Stimulated activated CD4-positive, alpha-beta T cell treated with anti-CD3 and anti-CD28 coated beads, TNF-alpha, amount 100 ng/mL, for 48 hours (primary cell): ENCODE measurements around the gene MAGEA9.
"Not testable (repeated sequence)": the region's sequence is repeated elsewhere in the genome, so short reads cannot be mapped to it uniquely, and the experiment has no call there.

Experiments
- DNase-seq, 3 donors: peaks; one replicate each; pipeline ENCODE4 v3.0.0-alpha.2; 2020; ENCODE audit warnings: low read depth in 3 of 3

MAGEA9 gene

DNA sequence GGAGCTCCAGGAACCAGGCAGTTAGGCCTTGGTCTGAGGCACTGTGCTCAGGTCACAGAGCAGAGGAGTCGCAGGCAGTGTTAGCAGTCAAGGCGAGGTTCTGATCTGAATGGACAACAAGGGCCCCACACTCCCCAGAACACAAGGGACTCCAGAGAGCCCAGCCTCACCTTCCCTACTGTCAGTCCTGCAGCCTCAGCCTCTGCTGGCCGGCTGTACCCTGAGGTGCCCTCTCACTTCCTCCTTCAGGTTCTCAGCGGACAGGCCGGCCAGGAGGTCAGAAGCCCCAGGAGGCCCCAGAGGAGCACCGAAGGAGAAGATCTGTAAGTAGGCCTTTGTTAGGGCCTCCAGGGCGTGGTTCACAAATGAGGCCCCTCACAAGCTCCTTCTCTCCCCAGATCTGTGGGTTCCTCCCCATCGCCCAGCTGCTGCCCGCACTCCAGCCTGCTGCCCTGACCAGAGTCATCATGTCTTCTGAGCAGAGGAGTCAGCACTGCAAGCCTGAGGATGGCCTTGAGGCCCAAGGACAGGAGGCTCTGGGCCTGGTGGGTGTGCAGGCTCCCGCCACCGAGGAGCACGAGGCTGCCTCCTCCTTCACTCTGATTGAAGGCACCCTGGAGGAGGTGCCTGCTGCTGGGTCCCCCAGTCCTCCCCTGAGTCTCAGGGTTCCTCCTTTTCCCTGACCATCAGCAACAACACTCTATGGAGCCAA is 26.2 kb downstream of the MAGEA9 start:
- DNase-seq: no peak

DNA sequence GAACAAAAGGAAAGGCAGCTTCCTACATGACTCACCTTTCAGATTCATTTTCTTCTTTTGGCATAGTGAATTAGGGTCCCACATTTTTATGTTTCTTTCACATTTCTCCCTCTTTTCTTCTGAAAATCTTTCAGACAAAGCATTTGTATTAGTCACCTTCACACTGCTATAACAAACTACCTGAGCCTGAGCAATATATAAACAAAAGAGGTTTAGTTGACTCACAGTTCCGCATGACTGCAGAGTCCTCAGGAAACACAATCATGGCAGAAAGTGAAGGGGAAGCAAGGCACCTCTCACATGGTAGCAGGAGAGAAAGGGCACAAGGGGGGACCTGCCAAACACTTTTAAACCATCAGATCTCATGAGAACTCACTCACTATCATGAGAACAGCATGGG is 36.9 kb downstream of the MAGEA9 start:
- DNase-seq: no peak

DNA sequence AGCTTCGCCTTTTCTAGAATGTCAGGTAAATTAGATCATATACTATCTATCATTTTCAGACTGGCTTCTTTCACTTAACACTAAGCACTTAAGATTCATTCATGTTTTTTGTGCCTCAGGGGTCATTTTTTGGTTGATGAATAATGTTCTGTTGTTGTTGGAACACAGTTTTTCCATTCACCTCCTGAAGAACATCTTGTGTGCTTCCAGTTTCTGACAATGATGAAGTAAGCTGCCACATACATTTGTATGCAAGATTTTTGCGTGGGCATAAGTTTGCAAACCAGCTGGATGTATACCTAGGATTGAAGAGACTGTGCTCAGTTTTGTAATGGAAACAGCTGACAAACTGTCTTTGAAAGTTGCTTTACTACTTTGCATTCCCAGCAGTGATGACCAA is 37.6 kb downstream of the MAGEA9 start:
- no peak for DNase-seq

DNA sequence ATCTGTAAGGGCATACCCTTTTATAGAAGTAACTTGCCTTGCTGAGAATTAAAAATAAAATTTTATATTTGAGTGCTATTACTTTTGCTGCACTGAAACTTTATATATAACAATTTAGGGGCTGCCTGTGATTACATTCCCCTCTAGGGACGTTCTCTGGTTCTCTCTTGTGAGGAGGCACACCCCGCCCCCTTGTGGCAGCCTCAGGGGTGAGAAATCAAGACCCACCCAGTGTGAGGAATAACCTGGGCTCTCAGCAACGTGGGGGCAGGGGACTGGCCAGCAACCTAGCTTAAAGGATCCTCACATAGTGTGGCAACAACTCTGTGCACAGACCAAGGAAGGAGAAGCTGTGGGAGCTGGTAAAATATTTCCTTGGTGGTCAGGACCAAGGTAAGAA is 43.7 kb downstream of the MAGEA9 start:
- peak in 1 of 3 donors; percentile 66 for DNase-seq

DNA sequence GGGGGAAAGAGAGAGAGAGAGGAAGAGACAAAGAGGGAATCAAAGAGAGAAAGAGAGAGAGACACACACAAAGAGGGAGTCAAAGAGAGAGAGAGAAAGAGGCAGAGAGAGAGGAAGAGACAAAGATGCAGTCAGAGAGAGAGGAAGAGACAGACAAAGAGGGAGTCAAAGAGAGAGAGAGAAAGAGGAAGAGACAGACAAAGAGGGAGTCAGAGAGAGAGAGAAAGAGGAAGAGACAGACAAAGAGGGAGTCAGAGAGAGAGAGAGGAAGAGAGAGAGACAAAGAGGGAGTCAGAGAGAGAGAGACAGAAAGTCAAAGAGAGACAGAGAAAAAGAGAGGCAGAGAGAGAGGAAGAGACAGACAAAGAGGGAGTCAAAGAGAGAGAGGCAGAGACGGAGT is 45.5 kb downstream of the MAGEA9 start:
- no peak for DNase-seq

DNA sequence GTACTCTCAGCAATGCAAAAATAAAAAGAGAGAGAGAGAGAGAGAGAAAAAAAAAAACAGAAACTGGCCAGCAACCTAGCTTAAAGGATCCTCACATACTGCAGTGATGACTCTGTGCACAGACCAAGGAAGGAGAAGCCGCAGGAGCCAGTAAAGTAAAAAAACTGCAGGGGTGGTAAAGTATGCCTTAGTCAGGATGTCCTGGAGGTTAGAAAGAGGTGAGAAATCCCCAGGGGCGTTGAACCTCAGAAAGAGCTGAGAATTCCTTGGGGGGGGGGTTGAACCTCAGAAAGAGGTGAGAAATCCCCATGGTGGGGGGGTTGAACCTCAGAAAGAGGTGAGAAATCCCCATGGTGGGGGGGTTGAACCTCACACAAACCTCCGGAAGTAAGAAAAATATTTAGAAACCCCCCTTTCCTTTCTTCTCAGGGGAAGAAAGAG is 48.0 kb downstream of the MAGEA9 start:
- DNase-seq: no peak

DNA sequence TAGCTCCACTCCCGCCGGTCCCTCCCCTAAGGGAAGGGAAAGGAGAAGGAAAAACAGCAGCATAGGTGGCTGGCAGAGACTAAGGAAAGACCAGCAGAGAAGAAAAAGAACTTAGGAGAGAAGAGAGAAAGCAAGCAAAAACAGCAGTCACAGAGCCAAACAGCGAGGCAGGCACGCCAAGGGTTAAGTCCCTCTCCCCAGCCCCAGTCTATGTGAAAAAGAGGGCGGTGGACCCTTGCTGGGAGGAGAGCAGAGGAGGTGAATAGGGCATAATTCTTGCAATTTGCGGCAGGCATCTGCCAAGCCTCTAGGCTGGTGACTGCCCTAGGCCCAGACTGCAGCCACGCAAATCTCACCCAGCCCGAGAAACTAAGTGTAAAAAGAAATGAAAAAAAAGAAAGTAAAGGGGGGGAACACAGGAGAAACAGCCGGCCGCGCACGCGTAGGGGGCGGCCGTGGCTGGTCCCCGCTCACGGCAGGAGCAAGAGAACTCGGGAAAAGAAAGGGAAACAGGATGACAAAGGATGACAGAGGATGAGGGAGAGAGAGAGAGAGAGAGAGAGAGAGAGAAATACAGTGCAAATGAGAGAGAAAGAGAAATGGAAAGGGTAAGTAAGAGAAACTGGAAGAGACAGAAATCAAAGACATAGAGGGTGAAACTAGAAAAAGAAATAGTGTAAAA is 48.6 kb downstream of the MAGEA9 start:
- peak in 1 of 3 donors; percentile 8 for DNase-seq

DNA sequence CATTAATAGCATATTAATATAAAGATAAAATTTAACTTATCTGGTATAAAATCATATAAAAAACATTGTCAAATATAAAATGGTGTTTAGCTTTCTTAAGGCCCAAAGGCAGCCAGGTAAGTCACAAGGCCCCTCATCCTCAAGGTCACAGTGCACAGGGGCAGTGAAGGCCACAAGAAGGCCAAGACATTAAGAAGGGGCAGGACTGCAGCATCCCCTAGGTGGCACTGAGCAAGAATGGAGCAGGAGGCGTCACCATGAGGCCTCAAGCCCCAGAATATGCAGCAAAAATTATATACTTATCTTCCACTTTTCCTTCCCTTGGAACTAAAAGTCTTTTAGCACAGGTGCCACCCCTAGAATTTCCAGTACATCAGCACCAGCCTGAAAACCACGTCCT is 49.7 kb downstream of the MAGEA9 start:
- DNase-seq: no peak

DNA sequence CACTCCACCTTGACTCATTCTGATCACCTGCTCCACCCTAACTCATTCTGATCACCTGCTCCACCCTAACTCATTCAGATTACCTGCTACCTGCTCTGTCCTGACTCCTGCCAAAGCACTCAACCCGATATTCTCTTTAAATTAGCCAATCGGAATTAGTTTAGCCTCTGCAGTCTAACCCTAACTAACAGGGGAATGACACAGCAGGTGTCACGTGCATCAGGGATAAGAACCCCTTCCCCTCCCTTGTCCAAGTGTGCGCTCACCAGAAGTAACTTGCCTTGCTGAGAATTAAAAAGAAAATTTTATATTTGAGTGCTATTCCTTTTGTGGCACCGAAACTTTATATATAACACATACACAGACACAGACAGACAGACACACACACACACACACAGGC is 55.0 kb downstream of the MAGEA9 start:
- DNase-seq: not testable (repeated sequence)

DNA sequence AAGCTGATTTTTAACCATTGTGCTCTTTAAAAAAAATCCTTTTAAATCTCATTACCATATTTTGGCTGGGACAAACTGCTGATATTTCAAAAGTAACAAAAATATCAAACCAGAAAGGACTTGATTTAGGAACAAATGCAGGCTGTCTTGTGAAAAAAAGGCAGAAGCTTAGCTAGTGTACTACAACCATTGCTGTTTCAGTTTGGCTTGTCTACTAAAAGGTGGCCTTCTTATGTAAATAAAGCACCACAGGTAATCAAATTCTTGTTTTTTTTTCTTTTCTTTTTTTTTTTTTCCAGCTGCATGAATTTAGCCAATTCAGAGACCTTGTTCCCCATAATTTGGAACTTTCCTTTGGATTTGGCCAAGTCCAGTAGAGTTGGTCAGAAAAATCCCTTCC is 55.4 kb downstream of the MAGEA9 start:
- no peak for DNase-seq
